Thoracic aorta (tissue), 2 donors: Measurements from ENCODE around the gene ITGA2B. TPM values are rescaled to one million over a fixed set of nuclear protein-coding genes. Genes with fewer than 3 reads are reported as not detected.

ENCODE experiments used
- ATAC-seq: fragments of 150-250 bp; one replicate; pipeline ENCODE4 v1.8.0; 2017; ENCODE audit warnings: low read depth; ENCODE audit not compliant: insufficient number of reproducible peaks, low FRiP score
- DNase-seq: peaks from one replicate; pipeline ENCODE4 v3.0.0-alpha.2; 2020; ENCODE audit warnings: low spot score
- H3K27ac ChIP-seq, 2 donors: fragments of 200-600 bp; sonication (generic); 1 replicate in 1 of 2; 2 replicates in 1 of 2; pipeline ENCODE4 v1.5.1; 2016; ENCODE audit warnings: mild to moderate bottlenecking in 2 of 2, moderate library complexity in 2 of 2
- H3K27me3 ChIP-seq: fragments of 200-600 bp; sonication (generic); replicated peaks from 2 replicates; pipeline ENCODE4 v1.6.0; 2016; ENCODE audit warnings: mild to moderate bottlenecking; ENCODE audit not compliant: insufficient read depth
- H3K36me3 ChIP-seq: fragments of 200-600 bp; sonication (generic); one replicate; pipeline ENCODE4 v1.5.1; 2016
- H3K4me1 ChIP-seq, 2 donors: fragments of 200-600 bp; sonication (generic); 1 replicate in 1 of 2; 2 replicates in 1 of 2; pipeline versions ENCODE4 v1.5.1 to v1.6.0; 2016; ENCODE audit warnings: low read depth in 2 of 2, mild to moderate bottlenecking in 1 of 2; ENCODE audit not compliant: control insufficient read depth in 1 of 2
- H3K4me3 ChIP-seq: fragments of 200-600 bp; sonication (generic); 2 replicates; pipeline ENCODE4 v1.5.1; 2016; ENCODE audit warnings: mild to moderate bottlenecking
- H3K9me3 ChIP-seq: fragments of 200-600 bp; sonication (generic); 2 replicates; pipeline ENCODE4 v1.5.1; 2016
- CTCF ChIP-seq: fragments of 200-600 bp; sonication (generic); IDR thresholded peaks from one replicate; pipeline ENCODE4 v1.5.1; 2019; ENCODE audit warnings: antibody characterized with exemption
- total RNA-seq, 2 donors: library from RNA; depleted of rRNA; stranded (reverse); fragments of >200 nt; gene quantifications; one replicate each; pipeline versions ENCODE4 v1.1.0 to v1.2.3, GENCODE V29; 2016

ITGA2B gene
- total RNA-seq, 2 donors from 2014 or later, result 0.28 to 3.4 TPM

- no peak overlapping the region for H3K4me3 ChIP-seq
- no peak for TF ChIP-seq CTCF
- H3K9me3 ChIP-seq, result no peaks in the 10 kb centered on the region
- H3K27ac ChIP-seq, result no peak overlapping the region
- no peaks in the 10 kb centered on the region for H3K27me3 ChIP-seq
- ATAC-seq (no peak), DNase-seq (no peak)
- H3K36me3 ChIP-seq, result peaks cover 13% of the 10 kb centered on the region
- H3K4me1 ChIP-seq, result no peaks in the 10 kb centered on the region
Observed at GRCh38 chr17:44424828-44425461, 35.5 kb upstream of the ITGA2B start.

DNA sequence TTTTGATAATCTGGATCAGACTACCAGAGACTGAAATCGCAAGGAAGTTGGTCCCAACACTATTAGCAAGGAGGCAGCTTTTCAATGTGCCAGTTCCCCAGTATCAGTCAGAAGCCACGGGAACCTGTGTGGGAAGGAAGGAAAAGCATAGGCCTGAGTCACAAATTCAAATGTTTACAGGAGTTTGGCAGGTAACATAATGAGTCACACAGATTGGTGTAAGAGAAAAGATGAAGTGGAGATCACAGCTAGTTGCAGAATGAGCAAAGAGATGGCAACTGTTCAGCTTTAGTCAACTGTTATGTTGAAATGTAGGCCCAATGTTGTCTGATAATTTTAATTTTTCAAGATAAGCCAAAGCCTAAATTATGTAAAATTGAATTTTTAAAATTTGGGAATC lies 28.1 kb upstream of the ITGA2B start:
- no peaks in the 10 kb centered on the region for H3K4me1 ChIP-seq
- no peaks in the 10 kb centered on the region for H3K9me3 ChIP-seq
- ATAC-seq (no peak), DNase-seq (no peak)
- H3K36me3 ChIP-seq, result no peaks in the 10 kb centered on the region
- H3K27me3 ChIP-seq, result no peaks in the 10 kb centered on the region
- H3K27ac ChIP-seq, result no peak overlapping the region
- no peak overlapping the region for H3K4me3 ChIP-seq
- TF ChIP-seq CTCF, result no peak

DNA sequence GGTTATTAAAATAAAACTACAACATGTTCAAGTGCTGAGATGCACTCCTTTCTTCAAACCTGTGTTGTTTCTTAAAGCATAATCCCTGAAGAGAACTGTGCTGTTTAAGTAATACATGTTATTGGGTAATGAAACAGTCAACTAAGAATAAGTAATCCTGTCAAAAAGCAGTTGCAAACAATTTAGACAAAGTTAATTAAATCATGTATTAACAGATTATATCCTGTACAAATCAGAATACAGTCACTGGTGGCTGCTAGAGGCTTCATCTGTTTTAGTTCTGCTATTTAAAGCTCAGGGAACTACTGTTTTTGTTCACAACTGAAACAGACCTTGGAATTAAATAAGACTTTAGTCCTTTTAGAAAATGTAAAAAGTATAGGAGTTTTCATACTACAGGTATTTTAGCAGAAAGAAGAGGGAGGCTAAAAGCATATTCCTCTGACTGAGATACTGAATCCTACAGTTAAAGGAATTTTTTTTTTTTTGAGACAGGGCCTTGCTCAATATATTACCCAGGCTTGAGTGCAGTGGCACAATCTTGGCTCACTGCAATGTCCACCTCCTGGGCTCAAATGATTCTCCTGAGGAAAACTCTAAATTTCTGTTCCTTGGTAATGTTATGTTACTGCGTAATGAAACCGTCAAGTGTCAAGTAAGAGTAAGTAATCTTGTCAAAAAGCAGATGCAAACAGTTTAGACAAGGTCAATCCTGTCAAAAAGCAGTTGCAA lies 27.3 kb upstream of the ITGA2B start:
- H3K36me3 ChIP-seq, result no peaks in the 10 kb centered on the region
- H3K27ac ChIP-seq, result no peak overlapping the region
- H3K9me3 ChIP-seq, result no peaks in the 10 kb centered on the region
- no peaks in the 10 kb centered on the region for H3K4me1 ChIP-seq
- DNase-seq (no peak), ATAC-seq (no peak)
- no peak overlapping the region for H3K4me3 ChIP-seq
- no peaks in the 10 kb centered on the region for H3K27me3 ChIP-seq
- no peak for TF ChIP-seq CTCF

DNA sequence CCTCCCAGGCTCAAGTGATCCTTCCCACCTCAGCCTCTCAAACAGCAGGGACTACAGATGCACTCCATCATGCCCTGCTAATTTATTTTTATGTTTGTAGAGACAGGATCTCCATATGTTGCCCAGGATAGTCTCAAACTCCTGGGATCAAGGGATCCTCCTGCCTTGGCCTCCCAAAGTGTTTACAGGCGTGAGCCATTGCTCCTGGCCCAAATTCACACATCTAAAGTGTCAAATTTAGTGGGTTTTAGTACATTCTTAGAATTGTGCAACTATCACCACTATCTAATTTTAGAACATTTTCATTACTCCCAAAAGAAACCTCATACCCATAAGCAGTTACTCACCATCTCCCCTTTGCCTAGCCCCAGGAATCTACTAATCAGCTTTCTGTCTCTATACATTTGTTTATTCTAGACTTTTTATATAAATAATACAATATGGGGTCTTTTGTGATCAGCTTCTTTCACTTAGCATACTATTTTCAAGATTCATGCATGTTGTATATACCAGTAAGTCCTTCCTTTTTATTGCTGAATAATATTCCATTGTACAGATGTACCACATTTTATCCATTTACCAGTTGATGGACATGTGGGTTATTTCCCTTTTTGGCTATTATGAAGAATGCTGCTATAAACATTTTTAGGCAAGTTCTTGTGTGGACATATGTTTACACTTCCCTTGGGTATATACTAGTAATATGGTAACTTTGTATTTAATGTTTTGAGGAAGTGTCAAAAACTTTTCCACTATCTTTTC lies 25.1 kb upstream of the ITGA2B start:
- H3K4me3 ChIP-seq, result no peak overlapping the region
- DNase-seq (no peak), ATAC-seq (no peak)
- no peak for TF ChIP-seq CTCF
- no peak overlapping the region for H3K27ac ChIP-seq
- H3K36me3 ChIP-seq, result no peaks in the 10 kb centered on the region
- H3K4me1 ChIP-seq, result no peaks in the 10 kb centered on the region
- H3K27me3 ChIP-seq, result no peaks in the 10 kb centered on the region
- no peaks in the 10 kb centered on the region for H3K9me3 ChIP-seq

DNA sequence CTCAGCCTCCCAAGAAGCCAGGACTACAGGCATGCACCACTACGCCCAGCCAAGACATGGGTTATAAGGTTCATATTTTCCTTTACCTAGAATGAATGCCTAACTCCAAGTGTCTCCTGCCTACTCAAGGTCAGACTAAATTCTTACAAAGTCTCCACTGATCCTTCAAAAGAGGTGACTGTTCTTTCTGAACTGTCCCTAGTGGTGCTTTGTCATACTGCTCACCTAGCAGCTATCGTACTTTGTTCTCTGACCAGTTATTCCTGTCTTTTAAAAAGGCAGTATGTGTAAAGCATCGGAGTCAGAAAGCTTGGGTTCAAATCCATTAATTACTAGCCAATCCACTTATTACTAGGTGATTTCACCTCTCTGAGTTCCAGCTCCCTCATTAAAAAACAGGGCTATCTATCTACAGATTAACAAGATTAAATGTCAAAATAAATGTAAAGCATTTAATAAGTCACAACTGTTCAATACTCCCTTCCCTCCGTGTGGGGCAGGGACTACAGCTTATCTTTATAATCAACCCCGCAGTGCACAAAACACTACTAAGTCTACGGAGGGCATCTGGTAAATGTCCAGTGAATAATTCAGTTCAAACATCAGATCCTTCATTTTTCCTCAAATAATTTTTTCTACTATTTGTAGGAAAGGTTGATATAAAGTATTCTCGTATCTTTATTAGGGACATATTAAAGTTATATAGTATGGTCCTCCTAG lies 20.0 kb upstream of the ITGA2B start:
- no peaks in the 10 kb centered on the region for H3K9me3 ChIP-seq
- no peak for ATAC-seq

More for the DNA sequence above, 20.0 kb upstream of the ITGA2B start:
- Histone ChIP-seq H3K27me3 (no peaks in the 10 kb centered on the region), H3K27ac (no peak overlapping the region), H3K36me3 (no peaks in the 10 kb centered on the region), H3K4me3 (no peak overlapping the region), H3K4me1 (no peaks in the 10 kb centered on the region)
- no peak for TF ChIP-seq CTCF
- no peak for DNase-seq
